GM10266 (cell line): ENCODE data around the gene PRUNE2.
A peak's percentile ranks its signal among the peaks of the same experiment; 100 is the strongest.
"Not testable (repeated sequence)": the region's sequence is repeated elsewhere in the genome, so short reads cannot be mapped to it uniquely, and the experiment has no call there.

Source experiments
- DNase-seq: peaks from one replicate; pipeline ENCODE4 v3.0.0; 2012; ENCODE audit errors: extremely low spot score
- TF ChIP-seq, protein P1 (sequence below): IDR thresholded peaks from 2 replicates; pipeline ENCODE4 v1.5.1; 2012; ENCODE audit warnings: mild to moderate bottlenecking, low read depth; ENCODE audit not compliant: control insufficient read depth, insufficient read depth; ENCODE audit errors: missing control alignments

PRUNE2 gene

DNA sequence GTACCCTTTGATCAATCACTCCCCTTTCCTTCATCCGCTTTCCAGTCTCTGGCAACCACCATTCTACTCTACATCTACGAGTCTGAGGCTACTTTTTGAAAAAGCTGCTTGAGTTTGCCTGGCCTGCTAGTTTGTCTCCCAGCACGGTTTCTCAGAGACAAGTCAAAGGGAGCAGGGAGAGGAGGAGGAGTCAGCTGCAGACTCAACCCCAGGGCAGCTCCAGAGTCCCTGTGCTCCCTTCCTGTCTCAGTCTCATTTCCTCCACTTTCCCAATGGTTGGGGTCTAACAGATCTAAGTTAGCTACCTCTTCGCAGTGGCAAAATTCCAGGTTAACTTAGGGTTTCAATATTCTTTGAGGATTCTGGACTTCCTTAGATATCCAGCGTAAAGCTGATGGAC, 221.7 kb downstream of the PRUNE2 start:
- DNase-seq: no peak
- TF ChIP-seq, protein P1, sequence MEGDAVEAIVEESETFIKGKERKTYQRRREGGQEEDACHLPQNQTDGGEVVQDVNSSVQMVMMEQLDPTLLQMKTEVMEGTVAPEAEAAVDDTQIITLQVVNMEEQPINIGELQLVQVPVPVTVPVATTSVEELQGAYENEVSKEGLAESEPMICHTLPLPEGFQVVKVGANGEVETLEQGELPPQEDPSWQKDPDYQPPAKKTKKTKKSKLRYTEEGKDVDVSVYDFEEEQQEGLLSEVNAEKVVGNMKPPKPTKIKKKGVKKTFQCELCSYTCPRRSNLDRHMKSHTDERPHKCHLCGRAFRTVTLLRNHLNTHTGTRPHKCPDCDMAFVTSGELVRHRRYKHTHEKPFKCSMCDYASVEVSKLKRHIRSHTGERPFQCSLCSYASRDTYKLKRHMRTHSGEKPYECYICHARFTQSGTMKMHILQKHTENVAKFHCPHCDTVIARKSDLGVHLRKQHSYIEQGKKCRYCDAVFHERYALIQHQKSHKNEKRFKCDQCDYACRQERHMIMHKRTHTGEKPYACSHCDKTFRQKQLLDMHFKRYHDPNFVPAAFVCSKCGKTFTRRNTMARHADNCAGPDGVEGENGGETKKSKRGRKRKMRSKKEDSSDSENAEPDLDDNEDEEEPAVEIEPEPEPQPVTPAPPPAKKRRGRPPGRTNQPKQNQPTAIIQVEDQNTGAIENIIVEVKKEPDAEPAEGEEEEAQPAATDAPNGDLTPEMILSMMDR: no peak

DNA sequence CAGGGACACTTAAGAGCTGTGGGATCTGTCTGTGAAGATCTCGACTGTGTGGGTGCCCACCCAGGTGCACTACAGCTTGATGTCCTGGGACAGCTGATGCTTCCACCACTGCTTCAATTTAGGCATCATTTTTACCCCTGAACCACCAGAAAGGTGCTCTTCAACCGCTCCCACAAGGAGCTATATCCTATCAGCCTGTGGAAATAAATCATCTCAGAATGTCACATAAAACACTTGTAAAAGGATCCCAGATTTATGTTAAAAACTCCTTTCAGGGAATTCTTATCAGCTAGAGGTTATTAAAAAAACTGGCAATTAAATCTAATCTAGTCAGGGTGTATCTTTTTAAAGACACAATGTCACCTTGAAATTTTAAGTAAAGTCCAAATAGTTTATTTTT, 224.4 kb downstream of the PRUNE2 start:
- TF ChIP-seq, protein P1: no peak

DNA sequence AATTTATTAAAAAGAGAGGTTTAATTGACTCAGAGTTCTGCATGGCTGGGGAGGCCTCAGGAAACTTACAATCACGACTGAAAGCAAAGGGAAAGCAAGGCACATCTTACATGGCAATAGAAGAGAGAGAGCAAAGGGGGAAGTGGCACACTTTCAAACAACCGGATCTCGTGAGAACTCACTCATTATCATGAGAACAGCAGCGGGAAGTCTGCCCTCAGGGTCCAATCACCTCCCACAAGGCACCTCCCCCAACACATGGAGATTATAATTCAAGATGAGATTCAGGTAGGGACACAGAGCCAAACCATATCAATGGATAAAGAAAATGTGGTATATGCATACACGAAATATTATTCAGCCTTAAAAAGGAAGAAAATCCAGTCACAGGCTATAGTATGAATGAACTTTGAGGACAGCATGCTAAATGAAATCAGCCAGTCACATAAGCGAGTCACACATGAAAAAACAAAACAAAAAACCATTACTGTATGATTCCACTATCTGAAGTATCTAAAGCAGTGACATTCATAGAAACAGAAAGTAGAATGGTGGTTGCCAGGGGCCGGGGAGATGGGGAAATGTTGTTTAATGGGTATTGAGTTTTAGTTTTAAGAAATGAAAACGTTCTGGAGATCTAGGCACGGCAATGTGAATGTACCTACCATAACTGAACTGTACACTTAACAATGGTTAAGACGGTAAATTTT, 225.0 kb downstream of the PRUNE2 start:
- TF ChIP-seq, protein P1: no peak

More for the DNA sequence above, 224.4 kb downstream of the PRUNE2 start:
- no peak for DNase-seq

DNA sequence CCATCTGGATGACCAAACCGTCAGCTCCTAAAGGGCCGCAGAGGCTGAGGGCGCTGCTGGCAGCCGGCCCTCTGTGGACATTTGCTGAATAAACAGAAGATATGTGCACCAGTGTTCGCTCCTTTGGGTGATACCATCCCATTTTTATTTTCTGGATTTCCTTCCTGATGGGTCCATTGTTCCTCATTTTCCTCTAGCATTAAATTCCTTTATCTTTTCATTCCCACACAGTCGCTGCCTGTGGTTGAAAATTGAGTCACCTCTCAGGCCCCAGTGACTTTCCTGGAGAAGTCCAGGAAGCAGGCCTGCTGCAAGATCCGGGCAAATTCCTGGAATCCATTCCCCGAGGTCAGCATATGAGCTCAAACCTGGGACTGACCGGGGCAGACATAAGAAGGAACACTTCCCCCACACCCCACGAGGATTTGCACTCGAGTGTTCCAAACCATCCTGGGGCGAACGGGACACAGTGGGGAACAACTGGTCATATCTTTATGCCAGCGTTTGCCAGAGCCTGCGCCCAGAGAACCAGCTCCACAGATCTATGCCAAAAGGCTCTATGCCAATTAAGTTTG, 228.3 kb downstream of the PRUNE2 start:
- no peak for DNase-seq
- TF ChIP-seq, protein P1: no peak

More for the DNA sequence above, 225.0 kb downstream of the PRUNE2 start:
- no peak for DNase-seq

DNA sequence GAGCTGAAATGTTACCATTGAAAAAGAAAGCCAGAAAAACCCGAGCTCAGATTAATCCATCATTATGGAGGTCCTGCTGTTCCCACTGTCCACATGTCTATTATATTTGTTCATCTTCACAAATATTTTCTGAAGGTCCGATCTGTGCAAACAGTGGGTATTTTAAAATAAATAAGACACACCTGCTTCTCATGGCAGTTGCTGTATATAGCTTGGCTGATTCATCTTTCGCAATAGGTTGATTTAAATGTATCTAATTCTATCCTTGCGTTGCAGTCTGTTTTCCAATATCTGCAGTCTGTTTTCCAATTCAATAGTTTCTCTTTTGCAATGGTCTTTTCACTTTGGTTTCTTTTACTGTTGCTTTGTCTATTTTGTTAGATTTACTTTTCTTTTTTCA, 229.1 kb downstream of the PRUNE2 start:
- DNase-seq: no peak
- TF ChIP-seq, protein P1: no peak

DNA sequence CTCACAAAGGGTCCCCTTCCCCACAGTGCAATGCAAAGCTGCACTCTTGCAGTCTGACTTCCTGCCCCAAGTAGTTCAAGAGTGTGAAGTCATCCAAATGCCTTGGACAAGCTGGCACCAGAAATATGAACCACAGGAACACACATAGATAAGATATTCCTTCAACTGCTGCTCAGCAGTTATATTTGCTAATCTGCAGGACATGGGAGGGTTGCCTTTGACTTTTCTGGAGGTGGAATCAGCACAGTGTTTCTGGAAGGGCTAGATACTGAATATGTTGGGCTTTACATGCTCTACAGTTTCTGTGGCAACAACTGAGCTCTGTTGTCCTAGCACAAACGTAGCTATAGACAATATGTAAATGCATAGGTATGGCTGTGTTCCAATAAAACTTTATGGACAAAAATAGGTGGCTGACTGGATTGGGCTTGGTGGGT, 238.4 kb downstream of the PRUNE2 start:
- DNase-seq: no peak
- TF ChIP-seq, protein P1: no peak

DNA sequence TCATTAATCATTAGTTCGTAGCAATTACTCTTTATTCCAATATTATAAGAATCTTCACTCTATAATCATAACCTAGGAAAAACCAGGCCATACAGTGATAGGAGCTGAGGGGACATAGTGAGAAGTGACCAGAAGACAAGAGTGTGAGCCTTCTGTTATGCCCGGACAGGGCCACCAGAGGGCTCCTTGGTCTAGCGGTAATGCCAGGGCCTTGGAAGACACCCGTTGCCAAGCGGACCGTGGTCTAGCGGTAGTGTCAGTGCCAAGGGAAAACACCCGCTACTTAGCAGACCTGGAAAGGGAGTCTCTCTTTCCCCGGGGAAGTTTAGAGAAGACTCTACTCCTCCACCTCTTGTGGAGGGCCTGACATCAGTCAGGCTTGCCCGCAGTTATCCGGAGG, 239.9 kb downstream of the PRUNE2 start:
- TF ChIP-seq, protein P1: peak; percentile 36
- not testable (repeated sequence) for DNase-seq
